NCI-H69 (cell line): ENCODE data around the gene GRM2.
"Not testable (repeated sequence)": the region's sequence is repeated elsewhere in the genome, so short reads cannot be mapped to it uniquely, and the experiment has no call there.

Experiments used
- DNase-seq: peaks from one replicate; lab custom pipeline; 2025; lab: John Stamatoyannopoulos, UW

Gene GRM2

DNA sequence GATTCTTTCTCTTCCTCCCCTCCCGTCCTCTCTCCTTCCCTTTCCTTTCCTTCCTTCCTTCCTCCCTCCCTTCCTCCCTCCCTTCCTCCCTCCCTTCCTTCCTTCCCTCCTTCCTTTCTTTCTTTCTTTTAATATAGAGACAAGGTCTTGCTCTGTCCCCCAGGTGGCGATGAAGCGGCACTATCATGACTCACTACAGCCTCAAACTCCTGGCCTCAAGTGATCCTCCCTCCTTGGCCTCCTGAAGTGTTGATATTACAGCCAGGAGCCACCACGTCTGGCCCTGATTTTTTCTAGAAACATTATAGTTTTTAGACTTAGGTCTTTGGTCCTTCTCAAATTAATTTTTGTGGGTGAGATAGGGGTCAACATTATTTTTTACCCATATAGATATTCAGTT, 15.5 kb downstream of the GRM2 start:
- peak; percentile 5 for DNase-seq

DNA sequence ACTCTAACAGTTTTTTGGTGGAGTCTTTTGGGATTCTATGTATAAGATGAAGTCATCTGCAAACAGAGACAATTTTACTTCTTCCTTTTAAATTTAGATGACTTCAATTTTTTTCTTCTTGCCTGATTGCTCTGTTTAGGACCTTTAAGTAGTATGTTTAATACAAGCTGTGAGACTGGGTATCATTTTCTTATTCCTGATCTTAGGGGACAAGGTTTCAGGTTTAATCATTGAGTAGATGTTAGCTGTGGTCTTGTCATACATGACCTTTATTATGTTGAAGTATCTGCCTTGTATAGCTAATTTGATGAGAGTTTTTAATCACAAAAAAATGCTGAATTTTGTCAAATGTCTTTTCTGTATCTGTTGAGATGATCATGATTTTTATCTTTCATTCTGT, 20.6 kb downstream of the GRM2 start:
- no peak for DNase-seq

GRCh38 chr3:51729042-51729633, 22.3 kb downstream of the GRM2 start:
- no peak for DNase-seq

DNA sequence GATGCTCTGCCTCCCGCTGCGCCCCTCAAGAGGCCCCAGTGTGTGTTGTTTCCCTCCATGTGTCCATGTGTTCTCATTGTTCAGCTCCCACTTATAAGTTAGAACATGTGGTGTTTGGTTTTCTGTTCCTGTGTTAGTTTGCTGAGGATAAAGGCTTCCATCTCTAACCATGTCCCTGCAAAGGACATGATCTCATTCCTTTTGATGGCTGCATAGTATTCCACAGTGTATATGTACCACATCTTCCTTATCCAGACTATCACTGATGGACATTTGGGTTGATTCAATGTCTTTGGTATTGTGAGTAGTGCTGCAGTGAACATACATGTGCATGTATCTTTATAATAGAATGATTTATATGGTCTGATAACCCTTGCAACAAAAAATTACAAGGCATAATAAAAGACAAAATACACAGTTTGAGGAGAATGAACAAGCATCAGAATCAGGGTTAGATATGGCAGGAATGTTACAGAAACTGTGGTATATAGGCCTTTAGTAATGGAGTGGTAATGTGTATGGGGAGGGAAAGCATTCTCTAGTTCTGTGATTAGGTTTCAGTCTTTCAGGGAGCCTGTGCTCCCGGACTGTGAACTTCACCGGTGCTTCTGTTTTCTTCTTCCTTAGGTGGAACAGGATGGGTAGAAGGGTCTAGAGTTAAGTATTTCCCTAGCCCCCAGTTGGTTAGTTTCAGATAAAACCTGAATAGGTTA, 27.1 kb downstream of the GRM2 start:
- no peak for DNase-seq

GRCh38 chr3:51734572-51734907, 27.7 kb downstream of the GRM2 start:
- DNase-seq, result no peak

GRCh38 chr3:51735039-51735438, 28.2 kb downstream of the GRM2 start:
- DNase-seq, result no peak

GRCh38 chr3:51735950-51736349, 29.1 kb downstream of the GRM2 start:
- no peak for DNase-seq

DNA sequence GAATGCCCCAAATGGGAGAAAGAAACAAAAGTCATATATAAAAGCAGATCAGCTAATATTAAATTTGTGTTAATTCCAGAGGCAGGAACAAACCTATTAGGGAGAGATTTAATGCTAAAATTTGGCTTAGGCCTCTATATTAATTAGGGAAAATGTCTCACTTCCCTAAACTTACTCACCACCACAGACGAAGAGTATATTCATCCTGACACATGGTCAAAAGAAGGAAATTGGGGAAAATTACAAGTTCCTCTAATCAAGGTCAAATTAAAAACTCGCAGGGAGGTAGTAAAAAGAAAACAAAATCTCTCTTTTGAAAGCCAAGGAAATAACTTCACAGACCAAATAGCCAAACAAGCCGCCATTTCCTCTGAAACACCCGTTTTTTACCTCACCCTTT, 32.2 kb downstream of the GRM2 start:
- DNase-seq, result no peak

GRCh38 chr3:51742320-51742719, 35.5 kb downstream of the GRM2 start:
- DNase-seq, result not testable (repeated sequence)

DNA sequence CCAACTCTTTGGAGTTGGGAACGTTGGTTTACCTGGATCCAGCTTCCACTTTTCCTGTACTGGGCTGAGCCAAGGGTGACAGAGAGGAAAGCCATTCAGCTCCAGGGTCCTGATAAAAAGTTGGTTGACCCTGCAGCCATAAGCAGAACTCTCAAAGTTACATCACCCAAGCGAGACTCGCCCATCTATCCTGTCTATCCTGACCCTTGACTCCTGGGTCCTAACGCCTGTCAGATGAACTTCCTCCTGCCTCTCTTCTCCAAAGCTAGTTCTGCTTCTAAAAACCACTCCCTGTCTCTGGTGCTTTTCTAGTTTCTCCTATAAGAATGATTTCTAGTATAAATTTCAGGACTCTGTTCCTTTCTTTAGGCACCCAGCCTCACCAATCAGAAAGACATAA, 36.1 kb downstream of the GRM2 start:
- DNase-seq, result not testable (repeated sequence)

DNA sequence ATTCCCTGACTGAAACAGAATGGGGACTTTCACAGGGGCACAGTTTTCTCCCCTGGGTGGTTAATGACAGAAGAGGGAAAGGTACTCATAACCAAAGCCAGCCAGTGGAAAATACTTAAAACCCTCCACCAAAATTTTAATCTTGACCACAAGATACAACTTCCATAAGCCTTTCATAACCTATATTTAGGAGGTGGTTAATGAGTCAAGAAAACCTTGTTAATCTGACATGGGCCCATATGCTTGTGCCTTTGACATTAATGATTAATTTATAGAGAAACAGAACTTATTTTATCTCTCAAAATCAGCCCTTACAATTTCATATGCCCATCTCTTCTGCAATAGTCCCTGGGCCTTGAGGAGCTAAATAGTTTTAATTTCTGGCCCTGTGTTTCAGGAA, 41.0 kb downstream of the GRM2 start:
- no peak for DNase-seq

DNA sequence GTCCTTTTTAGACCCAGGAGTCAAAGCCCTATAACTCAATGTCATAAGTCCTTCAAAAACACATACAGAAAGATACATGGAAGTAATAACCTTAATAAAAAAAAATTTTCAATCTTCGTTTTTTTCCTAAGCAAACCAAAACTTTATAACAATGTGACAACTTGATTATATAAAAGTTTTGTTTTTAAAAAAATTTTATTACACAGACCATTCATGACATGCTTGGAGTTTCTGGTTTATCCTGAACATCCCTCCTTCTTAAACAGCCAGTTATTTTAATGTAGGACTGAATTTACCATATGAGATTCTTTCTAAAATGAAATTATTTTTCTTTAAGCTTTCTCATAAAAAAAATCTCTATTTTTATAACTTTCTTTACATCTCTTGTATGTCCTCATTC, 41.5 kb downstream of the GRM2 start:
- DNase-seq, result no peak

GRCh38 chr3:51750878-51751277, 44.0 kb downstream of the GRM2 start:
- DNase-seq, result no peak

GRCh38 chr3:51751287-51751686, 44.4 kb downstream of the GRM2 start:
- DNase-seq, result no peak

- not testable (repeated sequence) for DNase-seq
Observed at GRCh38 chr3:51753763-51754750, 47.2 kb downstream of the GRM2 start.

GRCh38 chr3:51759203-51759602, 52.3 kb downstream of the GRM2 start:
- no peak for DNase-seq
